PC-3 (cell line): ENCODE data around the gene PYDC1. TPM values are rescaled to one million over a fixed set of nuclear protein-coding genes. Genes with fewer than 3 reads are reported as not detected.

Experiments
- ATAC-seq: fragments of 200-7000 bp; cut with Tn5 transposase; 2 replicates; pipeline ENCODE4 v1.9.1; 2020; ENCODE audit warnings: mild to moderate bottlenecking, moderate library complexity
- BruUV-seq: library from RNA; stranded (reverse); fragments of 400-500 nt; replicated peaks from 2 replicates; lab custom pipeline; 2021; lab: Mats Ljungman, UMichigan
- CTCF ChIA-PET: fragments of 300-600 bp; sonication (Branson Sonifier 250); formaldehyde crosslinking; loops from one replicate; lab custom pipeline; 2022; ENCODE audit warnings: antibody characterized with exemption; lab: Charles Lee
- POLR2A ChIA-PET: fragments of 300-600 bp; sonication (Branson Sonifier 250); formaldehyde crosslinking; loops from one replicate; lab custom pipeline; 2022; ENCODE audit warnings: antibody characterized with exemption; ENCODE audit not compliant: unreplicated experiment; lab: Charles Lee
- DNase-seq: peaks from one replicate; pipeline ENCODE4 v3.0.0-alpha.2; 2015
- H2AFZ ChIP-seq: fragments of 300-600 bp; sonication (generic); 2 replicates; pipeline ENCODE4 v1.6.0; 2016; ENCODE audit warnings: antibody characterized with exemption, low read length
- H3F3A ChIP-seq: fragments of 300-600 bp; sonication (generic); one replicate; pipeline ENCODE4 v1.6.0; 2017; ENCODE audit warnings: antibody characterized with exemption, low read length, control low read depth, mild to moderate bottlenecking; ENCODE audit not compliant: unreplicated experiment
- H3K27ac ChIP-seq: fragments of 300-600 bp; sonication (generic); 2 replicates; pipeline ENCODE4 v1.5.1; 2016; ENCODE audit warnings: mild to moderate bottlenecking, low read length
- H3K27me3 ChIP-seq: fragments of 300-600 bp; sonication (generic); 2 replicates; pipeline ENCODE4 v1.6.1; 2016; ENCODE audit warnings: low read length, mixed read lengths
- H3K36me3 ChIP-seq: fragments of 300-600 bp; sonication (generic); 2 replicates; pipeline ENCODE4 v1.6.1; 2016; ENCODE audit warnings: low read depth, mixed run types, low read length, mixed read lengths
- H3K4me1 ChIP-seq: fragments of 300-600 bp; sonication (generic); 2 replicates; pipeline ENCODE4 v1.5.1; 2016; ENCODE audit warnings: low read length; ENCODE audit not compliant: insufficient read depth
- H3K4me2 ChIP-seq: fragments of 300-600 bp; sonication (generic); 2 replicates; pipeline ENCODE4 v1.6.0; 2016; ENCODE audit warnings: low read length
- H3K4me3 ChIP-seq: fragments of 300-600 bp; sonication (generic); 2 replicates; pipeline ENCODE4 v1.5.1; 2016; ENCODE audit warnings: mild to moderate bottlenecking, low read length, mixed read lengths
- H3K79me2 ChIP-seq: fragments of 300-600 bp; sonication (generic); 2 replicates; pipeline ENCODE4 v1.6.1; 2017; ENCODE audit warnings: low read length, mixed read lengths
- H3K9ac ChIP-seq: fragments of 300-600 bp; sonication (generic); 2 replicates; pipeline ENCODE4 v1.6.0; 2016; ENCODE audit warnings: mild to moderate bottlenecking, low read length
- H3K9me2 ChIP-seq: fragments of 300-600 bp; sonication (generic); replicated peaks from 2 replicates; pipeline ENCODE4 v1.6.1; 2016; ENCODE audit warnings: mixed run types, low read length, mixed read lengths
- H3K9me3 ChIP-seq: fragments of 300-600 bp; sonication (generic); 2 replicates; pipeline ENCODE4 v1.6.1; 2016; ENCODE audit warnings: low read length, mixed read lengths
- H4K20me1 ChIP-seq: fragments of 300-600 bp; sonication (generic); 2 replicates; pipeline ENCODE4 v1.6.1; 2016; ENCODE audit warnings: low read length, mixed read lengths
- CTCF ChIP-seq: fragments of 300-600 bp; sonication (generic); conservative IDR thresholded peaks from 2 replicates; pipeline ENCODE4 v1.5.1; 2017; ENCODE audit warnings: antibody characterized with exemption, low read depth, mild to moderate bottlenecking, low read length
- EZH2 ChIP-seq: fragments of 300-600 bp; sonication (generic); IDR thresholded peaks from one replicate; pipeline ENCODE4 v1.6.1; 2017; ENCODE audit warnings: antibody characterized with exemption, mild to moderate bottlenecking, low read length; ENCODE audit not compliant: unreplicated experiment
- EZH2phosphoT487 ChIP-seq: fragments of 300-600 bp; sonication (generic); IDR thresholded peaks from 2 replicates; pipeline ENCODE4 v1.6.1; 2018; ENCODE audit warnings: mild to moderate bottlenecking, antibody characterized with exemption, low read length, borderline replicate concordance
- intact Hi-C: fragments of 100-400 bp; cut with micrococcal nuclease; formaldehyde crosslinking; loops from 2 replicates; pipeline ENCODE4 v1.9.0; 2023
- total RNA-seq: library from RNA; depleted of rRNA; stranded (reverse); fragments of >200 nt; gene quantifications from 2 replicates; pipeline ENCODE4 v1.2.3, GENCODE V29; 2014

Gene PYDC1
- total RNA-seq, 1 experiment from 2014 or later = not detected

DNA sequence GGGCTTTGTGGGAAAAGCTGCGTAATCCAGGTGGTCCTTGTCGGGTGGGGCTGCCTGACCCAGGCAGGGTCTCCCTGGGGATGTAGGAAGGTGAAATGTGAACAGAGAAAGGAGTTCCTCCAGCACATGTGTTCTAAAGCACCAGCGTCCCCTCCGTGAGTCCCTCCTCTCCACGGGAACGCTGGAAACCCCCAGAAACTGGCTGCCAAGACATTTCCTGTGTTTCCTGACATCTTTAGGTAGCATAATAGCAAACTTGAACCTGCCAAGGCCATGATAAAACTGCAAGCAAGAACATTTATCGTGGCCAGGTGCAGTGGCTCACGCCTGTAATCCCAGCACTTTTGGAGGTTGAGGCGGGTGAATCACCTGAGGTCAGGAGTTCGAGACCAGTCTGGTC, 12.6 kb upstream of the PYDC1 start:
- no peak for DNase-seq
- ChIA-PET POLR2A (no interaction called here), CTCF (no interaction called here)

DNA sequence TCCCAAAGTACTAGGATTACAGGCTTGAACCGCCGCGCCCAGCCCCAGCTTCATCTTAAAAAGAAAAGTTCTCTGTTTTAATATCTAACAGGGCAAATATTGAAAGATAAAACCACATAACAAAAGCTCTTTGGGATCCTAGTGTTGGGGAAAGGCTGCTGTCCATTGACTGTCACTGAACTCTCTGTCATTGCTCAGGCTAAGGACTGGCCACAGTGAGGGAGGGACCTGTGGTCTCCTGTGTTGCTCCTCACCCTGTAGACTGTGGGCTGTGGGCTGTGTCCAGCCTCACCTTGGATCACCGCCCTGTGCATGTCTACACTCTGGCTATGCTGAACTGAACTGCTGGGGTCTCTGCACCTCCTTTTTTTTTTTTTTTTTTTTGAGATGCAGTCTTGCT, 11.3 kb upstream of the PYDC1 start:
- Histone ChIP-seq H3K4me2 (no peak overlapping the region), H4K20me1 (no peaks in the 10 kb centered on the region), H3K36me3 (no peaks in the 10 kb centered on the region), H3K4me3 (no peak overlapping the region), H3K27ac (no peak overlapping the region), H3K9me2 (no peaks in the 10 kb centered on the region), H2AFZ (no peak overlapping the region), H3K79me2 (no peaks in the 10 kb centered on the region), H3F3A (no peaks in the 10 kb centered on the region), H3K27me3 (no peaks in the 10 kb centered on the region), H3K9me3 (no peaks in the 10 kb centered on the region), H3K4me1 (no peaks in the 10 kb centered on the region), H3K9ac (no peak overlapping the region)
- intact Hi-C loops = no loop called here
- no TSS peak for BruUV-seq
- CTCF ChIA-PET = no interaction called here
- ATAC-seq (no peak), DNase-seq (no peak)
- POLR2A ChIA-PET = no interaction called here
- TF ChIP-seq EZH2 (no peak), EZH2phosphoT487 (no peak), CTCF (no peak)

More for the DNA sequence above, 12.6 kb upstream of the PYDC1 start:
- no peaks in the 10 kb centered on the region for H3K27me3 ChIP-seq
- no TSS peak for BruUV-seq
- intact Hi-C loops = no loop called here
- H3K4me1 ChIP-seq = no peaks in the 10 kb centered on the region
- H3K4me3 ChIP-seq = no peak overlapping the region
- TF ChIP-seq EZH2 (no peak), CTCF (no peak), EZH2phosphoT487 (no peak)
- no peak overlapping the region for H3K4me2 ChIP-seq
- H3F3A ChIP-seq = no peaks in the 10 kb centered on the region
- H3K79me2 ChIP-seq = no peaks in the 10 kb centered on the region
- no peaks in the 10 kb centered on the region for H3K9me3 ChIP-seq
- no peaks in the 10 kb centered on the region for H3K9me2 ChIP-seq
- no peak overlapping the region for H3K27ac ChIP-seq
- no peaks in the 10 kb centered on the region for H3K36me3 ChIP-seq
- H3K9ac ChIP-seq = no peak overlapping the region
- no peak overlapping the region for H2AFZ ChIP-seq
- no peak for ATAC-seq
- H4K20me1 ChIP-seq = no peaks in the 10 kb centered on the region

GRCh38 chr16:31225193-31225592, 8.3 kb upstream of the PYDC1 start:
- TF ChIP-seq CTCF = no peak
- no peak for TF ChIP-seq EZH2
- TF ChIP-seq EZH2phosphoT487 = no peak
- H4K20me1 ChIP-seq = no peaks in the 10 kb centered on the region
- no peaks in the 10 kb centered on the region for H3K27me3 ChIP-seq
- H3K4me1 ChIP-seq = no peaks in the 10 kb centered on the region
- intact Hi-C loops = no loop called here
- BruUV-seq = no TSS peak
- H3F3A ChIP-seq = no peaks in the 10 kb centered on the region
- no peaks in the 10 kb centered on the region for H3K79me2 ChIP-seq
- H3K9ac ChIP-seq = no peak overlapping the region
- ChIA-PET POLR2A (no interaction called here), CTCF (no interaction called here)
- no peak overlapping the region for H3K4me2 ChIP-seq
- no peaks in the 10 kb centered on the region for H3K9me2 ChIP-seq
- ATAC-seq = no peak
- H3K27ac ChIP-seq = no peak overlapping the region
- no peaks in the 10 kb centered on the region for H3K9me3 ChIP-seq
- no peak for DNase-seq
- no peak overlapping the region for H3K4me3 ChIP-seq
- H3K36me3 ChIP-seq = no peaks in the 10 kb centered on the region
- no peak overlapping the region for H2AFZ ChIP-seq
